HepG2 (cell line): ENCODE results near the gene SPAG9. TPM values are rescaled to one million over a fixed set of nuclear protein-coding genes. Genes with fewer than 3 reads are reported as not detected.

ENCODE experiments used
- ATM ChIP-seq: fragments of 450-650 bp; IDR thresholded peaks from 2 replicates; pipeline ENCODE4 v1.7.1; 2017; ENCODE audit warnings: mild to moderate bottlenecking, borderline replicate concordance
- EZH2 ChIP-seq: conservative IDR thresholded peaks from 2 replicates; pipeline ENCODE4 v1.6.1; 2012; ENCODE audit warnings: mild to moderate bottlenecking, low read depth, low read length, moderate library complexity
- KDM2A ChIP-seq: sonication (generic); formaldehyde crosslinking; IDR thresholded peaks from 2 replicates; pipeline ENCODE4 v1.4.0; 2020; ENCODE audit warnings: low read depth, missing genetic modification reagents, borderline replicate concordance
- LBX2 ChIP-seq: sonication (generic); formaldehyde crosslinking; IDR thresholded peaks from 2 replicates; pipeline ENCODE4 v1.5.0; 2020; ENCODE audit warnings: missing genetic modification reagents, mild to moderate bottlenecking, borderline replicate concordance
- MEIS1 ChIP-seq: sonication (generic); formaldehyde crosslinking; IDR thresholded peaks from 2 replicates; pipeline ENCODE4 v1.9.0; 2021; ENCODE audit warnings: mild to moderate bottlenecking, missing genetic modification reagents, moderate library complexity, borderline replicate concordance
- MIER3 ChIP-seq: IDR thresholded peaks from 2 replicates; pipeline ENCODE4 v1.6.1; 2016; ENCODE audit warnings: missing compliant biosample characterization, borderline replicate concordance
- RORA ChIP-seq: sonication (generic); formaldehyde crosslinking; IDR thresholded peaks from 2 replicates; pipeline ENCODE4 v1.5.0; 2020; ENCODE audit warnings: mild to moderate bottlenecking, missing genetic modification reagents, moderate library complexity
- STAG1 ChIP-seq: sonication (generic); formaldehyde crosslinking; IDR thresholded peaks from 2 replicates; pipeline ENCODE4 v1.4.0; 2020; ENCODE audit warnings: missing genetic modification reagents
- THYN1 ChIP-seq: sonication (generic); formaldehyde crosslinking; IDR thresholded peaks from 2 replicates; pipeline ENCODE4 v1.8.1; 2023; ENCODE audit warnings: low read depth, mild to moderate bottlenecking, moderate library complexity, missing genetic modification reagents, borderline replicate concordance
- TOE1 ChIP-seq: sonication (generic); formaldehyde crosslinking; IDR thresholded peaks from 2 replicates; pipeline ENCODE4 v1.4.0; 2020; ENCODE audit warnings: mild to moderate bottlenecking, missing genetic modification reagents
- XBP1 ChIP-seq: sonication (generic); formaldehyde crosslinking; IDR thresholded peaks from 2 replicates; pipeline ENCODE4 v1.5.0; 2020; ENCODE audit warnings: missing genetic modification reagents
- ZFP41 ChIP-seq: sonication (generic); formaldehyde crosslinking; IDR thresholded peaks from 2 replicates; pipeline ENCODE4 v1.4.0; 2020; ENCODE audit warnings: mild to moderate bottlenecking, missing genetic modification reagents, borderline replicate concordance
- ZFY ChIP-seq: sonication (generic); formaldehyde crosslinking; IDR thresholded peaks from 2 replicates; pipeline ENCODE4 v1.4.0; 2020; ENCODE audit warnings: missing genetic modification reagents
- ZMYM4 ChIP-seq: sonication (generic); formaldehyde crosslinking; IDR thresholded peaks from 2 replicates; pipeline ENCODE4 v1.8.1; 2023; ENCODE audit warnings: mild to moderate bottlenecking, missing genetic modification reagents
- ZNF18 ChIP-seq: sonication (generic); formaldehyde crosslinking; IDR thresholded peaks from 2 replicates; pipeline ENCODE4 v1.8.0; 2022; ENCODE audit warnings: mild to moderate bottlenecking, missing genetic modification reagents; ENCODE audit not compliant: insufficient replicate concordance
- ZNF576 ChIP-seq: sonication (generic); formaldehyde crosslinking; IDR thresholded peaks from 2 replicates; pipeline ENCODE4 v1.4.0; 2020; ENCODE audit warnings: mild to moderate bottlenecking, missing genetic modification reagents
- polyA plus RNA-seq, 8 experiments: library from polyadenylated mRNA; depleted of rRNA in 3 of 8; stranded (reverse) in 7 of 8; unstranded in 1 of 8; fragments of >200 nt; fragmentation: Illumina TruSeq in 4 of 8; extraction: Trizol in 4 of 8; gene quantifications; 2 replicates each; pipeline versions ENCODE4 v1.2.1 to v1.2.3, GENCODE V29; 2011 to 2016; ENCODE audit warnings: low read depth in 4 of 8, missing spikeins in 1 of 8, mixed read lengths in 1 of 8; ENCODE audit not compliant: insufficient read depth in 1 of 8
- total RNA-seq, 5 experiments: library from RNA; depleted of rRNA; stranded (reverse); fragments of >200 nt; fragmentation: Illumina TruSeq; extraction: Trizol; gene quantifications; 2 replicates each; pipeline ENCODE4 v1.2.3, GENCODE V29; 2016; ENCODE audit warnings: low read depth in 1 of 5
- TF ChIP-seq, protein P1 (sequence below): sonication (generic); formaldehyde crosslinking; IDR thresholded peaks from 2 replicates; pipeline ENCODE4 v1.8.1; 2022; ENCODE audit warnings: low read depth, mild to moderate bottlenecking, missing genetic modification reagents
- TF ChIP-seq, protein P2 (sequence below): sonication (generic); formaldehyde crosslinking; IDR thresholded peaks from 2 replicates; pipeline ENCODE4 v1.4.0; 2020; ENCODE audit warnings: missing genetic modification reagents, borderline replicate concordance

Gene SPAG9
- total and polyA plus RNA-seq, 2 of the 13 experiments (the other 11 are each of a cell fraction or from before 2014, with no cell fraction given): 43.2 to 78.6 TPM

- TF ChIP-seq ZNF18 (CRISPR knock-in tag): no peak
- no peak; the same call in none of the 2 replicates for TF ChIP-seq MEIS1 (CRISPR knock-in tag)
- no peak for TF ChIP-seq LBX2 (CRISPR knock-in tag)
- no peak for TF ChIP-seq THYN1 (CRISPR knock-in tag)
- TF ChIP-seq EZH2: no peak
- TF ChIP-seq, protein P1, sequence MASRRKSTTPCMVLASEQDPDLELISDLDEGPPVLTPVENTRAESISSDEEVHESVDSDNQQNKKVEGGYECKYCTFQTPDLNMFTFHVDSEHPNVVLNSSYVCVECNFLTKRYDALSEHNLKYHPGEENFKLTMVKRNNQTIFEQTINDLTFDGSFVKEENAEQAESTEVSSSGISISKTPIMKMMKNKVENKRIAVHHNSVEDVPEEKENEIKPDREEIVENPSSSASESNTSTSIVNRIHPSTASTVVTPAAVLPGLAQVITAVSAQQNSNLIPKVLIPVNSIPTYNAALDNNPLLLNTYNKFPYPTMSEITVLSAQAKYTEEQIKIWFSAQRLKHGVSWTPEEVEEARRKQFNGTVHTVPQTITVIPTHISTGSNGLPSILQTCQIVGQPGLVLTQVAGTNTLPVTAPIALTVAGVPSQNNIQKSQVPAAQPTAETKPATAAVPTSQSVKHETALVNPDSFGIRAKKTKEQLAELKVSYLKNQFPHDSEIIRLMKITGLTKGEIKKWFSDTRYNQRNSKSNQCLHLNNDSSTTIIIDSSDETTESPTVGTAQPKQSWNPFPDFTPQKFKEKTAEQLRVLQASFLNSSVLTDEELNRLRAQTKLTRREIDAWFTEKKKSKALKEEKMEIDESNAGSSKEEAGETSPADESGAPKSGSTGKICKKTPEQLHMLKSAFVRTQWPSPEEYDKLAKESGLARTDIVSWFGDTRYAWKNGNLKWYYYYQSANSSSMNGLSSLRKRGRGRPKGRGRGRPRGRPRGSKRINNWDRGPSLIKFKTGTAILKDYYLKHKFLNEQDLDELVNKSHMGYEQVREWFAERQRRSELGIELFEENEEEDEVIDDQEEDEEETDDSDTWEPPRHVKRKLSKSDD (CRISPR knock-in tag): no peak
- 0 out of 2 replicates have a peak, but pooled peaks have one; percentile 57 for TF ChIP-seq XBP1 (CRISPR knock-in tag)
- no peak for TF ChIP-seq RORA (CRISPR knock-in tag)
- TF ChIP-seq KDM2A (CRISPR knock-in tag): peak; percentile 64
- no peak for TF ChIP-seq MIER3 (CRISPR knock-in tag)
- TF ChIP-seq ZNF576 (CRISPR knock-in tag): no peak
- TF ChIP-seq STAG1 (CRISPR knock-in tag): peak; percentile 54
- TF ChIP-seq ZFP41: no peak
- no peak for TF ChIP-seq TOE1 (CRISPR knock-in tag)
- no peak for TF ChIP-seq ZFY (CRISPR knock-in tag)
- TF ChIP-seq, protein P2, sequence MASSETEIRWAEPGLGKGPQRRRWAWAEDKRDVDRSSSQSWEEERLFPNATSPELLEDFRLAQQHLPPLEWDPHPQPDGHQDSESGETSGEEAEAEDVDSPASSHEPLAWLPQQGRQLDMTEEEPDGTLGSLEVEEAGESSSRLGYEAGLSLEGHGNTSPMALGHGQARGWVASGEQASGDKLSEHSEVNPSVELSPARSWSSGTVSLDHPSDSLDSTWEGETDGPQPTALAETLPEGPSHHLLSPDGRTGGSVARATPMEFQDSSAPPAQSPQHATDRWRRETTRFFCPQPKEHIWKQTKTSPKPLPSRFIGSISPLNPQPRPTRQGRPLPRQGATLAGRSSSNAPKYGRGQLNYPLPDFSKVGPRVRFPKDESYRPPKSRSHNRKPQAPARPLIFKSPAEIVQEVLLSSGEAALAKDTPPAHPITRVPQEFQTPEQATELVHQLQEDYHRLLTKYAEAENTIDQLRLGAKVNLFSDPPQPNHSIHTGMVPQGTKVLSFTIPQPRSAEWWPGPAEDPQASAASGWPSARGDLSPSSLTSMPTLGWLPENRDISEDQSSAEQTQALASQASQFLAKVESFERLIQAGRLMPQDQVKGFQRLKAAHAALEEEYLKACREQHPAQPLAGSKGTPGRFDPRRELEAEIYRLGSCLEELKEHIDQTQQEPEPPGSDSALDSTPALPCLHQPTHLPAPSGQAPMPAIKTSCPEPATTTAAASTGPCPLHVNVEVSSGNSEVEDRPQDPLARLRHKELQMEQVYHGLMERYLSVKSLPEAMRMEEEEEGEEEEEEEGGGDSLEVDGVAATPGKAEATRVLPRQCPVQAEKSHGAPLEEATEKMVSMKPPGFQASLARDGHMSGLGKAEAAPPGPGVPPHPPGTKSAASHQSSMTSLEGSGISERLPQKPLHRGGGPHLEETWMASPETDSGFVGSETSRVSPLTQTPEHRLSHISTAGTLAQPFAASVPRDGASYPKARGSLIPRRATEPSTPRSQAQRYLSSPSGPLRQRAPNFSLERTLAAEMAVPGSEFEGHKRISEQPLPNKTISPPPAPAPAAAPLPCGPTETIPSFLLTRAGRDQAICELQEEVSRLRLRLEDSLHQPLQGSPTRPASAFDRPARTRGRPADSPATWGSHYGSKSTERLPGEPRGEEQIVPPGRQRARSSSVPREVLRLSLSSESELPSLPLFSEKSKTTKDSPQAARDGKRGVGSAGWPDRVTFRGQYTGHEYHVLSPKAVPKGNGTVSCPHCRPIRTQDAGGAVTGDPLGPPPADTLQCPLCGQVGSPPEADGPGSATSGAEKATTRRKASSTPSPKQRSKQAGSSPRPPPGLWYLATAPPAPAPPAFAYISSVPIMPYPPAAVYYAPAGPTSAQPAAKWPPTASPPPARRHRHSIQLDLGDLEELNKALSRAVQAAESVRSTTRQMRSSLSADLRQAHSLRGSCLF: peak; percentile 32; the same call in 1 of the 2 replicates
- TF ChIP-seq ATM: no peak
- peak; percentile 5; the same call in 1 of the 2 replicates for TF ChIP-seq ZMYM4 (CRISPR knock-in tag)
Observed at GRCh38 chr17:51166987-51167931, 46.6 kb upstream of the SPAG9 start (continued).
